Testis (tissue), 3 donors: Measurements from ENCODE around the gene ERVMER34-1. TPM values are rescaled to one million over a fixed set of nuclear protein-coding genes. Genes with fewer than 3 reads are reported as not detected.

Experiments
- DNase-seq: peaks from one replicate; pipeline ENCODE4 v3.0.0-alpha.2; 2019
- H3K27ac ChIP-seq, 2 donors: fragments of 200-600 bp; sonication (generic); one replicate each; pipeline ENCODE4 v1.5.1; 2019
- H3K27me3 ChIP-seq: fragments of 200-600 bp; sonication (generic); one replicate; pipeline ENCODE4 v1.5.1; 2019
- H3K36me3 ChIP-seq: fragments of 200-600 bp; sonication (generic); one replicate; pipeline ENCODE4 v1.5.1; 2017; ENCODE audit warnings: low read depth; ENCODE audit errors: missing control alignments
- H3K4me1 ChIP-seq: fragments of 200-600 bp; sonication (generic); one replicate; pipeline ENCODE4 v1.5.1; 2019
- H3K4me3 ChIP-seq, 2 donors: fragments of 200-600 bp; sonication (generic); one replicate each; pipeline ENCODE4 v1.5.1; 2017 to 2019
- H3K9me3 ChIP-seq: fragments of 200-600 bp; sonication (generic); one replicate; pipeline ENCODE4 v1.5.1; 2017
- CTCF ChIP-seq, 3 experiments: fragments of 450-650 bp in 2 of 3; fragments of 200-600 bp in 1 of 3; sonication (generic) in 1 of 3; IDR thresholded peaks; one replicate each; pipeline ENCODE4 v1.5.1; 2016 to 2019; ENCODE audit warnings: antibody characterized with exemption in 3 of 3, mild to moderate bottlenecking in 2 of 3, moderate library complexity in 1 of 3
- POLR2A ChIP-seq: fragments of 450-650 bp; IDR thresholded peaks from one replicate; pipeline ENCODE4 v1.6.1; 2017; ENCODE audit warnings: antibody characterized with exemption, mild to moderate bottlenecking, moderate library complexity
- WGBS, 2 donors: methylation state at CpG; one replicate each; pipeline ENCODE4 v1.1.5; 2018; 5-methylcytosine and 5-hydroxymethylcytosine counted together
- intact Hi-C: fragments of 100-400 bp; cut with DNase I; formaldehyde crosslinking; loops from one replicate; pipeline ENCODE4 v1.15.1; 2023; ENCODE audit warnings: low total_unique reads
- polyA plus RNA-seq: library from polyadenylated mRNA; stranded (reverse); fragments of 350-450 nt; fragmentation: Illumina TruSeq; extraction: RNeasy Lipid Tissue Mini Kit (QIAGEN cat#74804); gene quantifications from one replicate; pipeline ENCODE4 v1.2.3, GENCODE V29; 2014; ENCODE audit warnings: low read depth, low replicate concordance; ENCODE audit not compliant: insufficient read depth
- total RNA-seq, 2 donors: library from RNA; depleted of rRNA; stranded (reverse); fragments of >200 nt; gene quantifications; one replicate each; pipeline ENCODE4 v1.2.3, GENCODE V29; 2016

The ERVMER34-1 gene
- total and polyA plus RNA-seq, 3 donors from 2014 or later: 2.0 to 3.5 (median 2.4) TPM

GRCh38 chr4:52748432-52748831 lies 2.8 kb downstream of the ERVMER34-1 start:
- WGBS, 2 donors: 94 to 96% methylated on average over 6 of the region's 6 CpGs
- TF ChIP-seq POLR2A: no peak
- no peak for TF ChIP-seq CTCF (IDR thresholded peaks at IDR 0.05)
- DNase-seq: no peak
- Histone ChIP-seq H3K27ac (no peak overlapping the region), H3K36me3 (no peaks in the 10 kb centered on the region), H3K4me3 (no peak overlapping the region), H3K9me3 (no peaks in the 10 kb centered on the region), H3K4me1 (peaks cover 7% of the 10 kb centered on the region), H3K27me3 (no peaks in the 10 kb centered on the region)
- intact Hi-C loops: no loop called here

- intact Hi-C loops: no loop called here
- H3K4me1 ChIP-seq: no peaks in the 10 kb centered on the region
- WGBS, 2 donors: 91 to 97% methylated on average over 5 of the region's 5 CpGs
- no peaks in the 10 kb centered on the region for H3K9me3 ChIP-seq
- H3K36me3 ChIP-seq: no peaks in the 10 kb centered on the region
- no peak for DNase-seq
- no peak overlapping the region for H3K4me3 ChIP-seq
- no peaks in the 10 kb centered on the region for H3K27me3 ChIP-seq
- no peak for TF ChIP-seq CTCF (IDR thresholded peaks at IDR 0.05)
- no peak for TF ChIP-seq POLR2A
- H3K27ac ChIP-seq: no peak overlapping the region
Observed at GRCh38 chr4:52744588-52744987, 6.6 kb downstream of the ERVMER34-1 start.

GRCh38 chr4:52743444-52744019 lies 7.7 kb downstream of the ERVMER34-1 start:
- no peak for DNase-seq
- H3K27ac ChIP-seq: no peak overlapping the region
- H3K4me1 ChIP-seq: no peaks in the 10 kb centered on the region
- 78 to 88% methylated on average over 4 of the region's 4 CpGs for WGBS, 2 donors
- H3K27me3 ChIP-seq: no peaks in the 10 kb centered on the region
- TF ChIP-seq CTCF (IDR thresholded peaks at IDR 0.05) (no peak), POLR2A (no peak)
- H3K36me3 ChIP-seq: no peaks in the 10 kb centered on the region
- intact Hi-C loops: no loop called here
- H3K9me3 ChIP-seq: no peaks in the 10 kb centered on the region
- no peak overlapping the region for H3K4me3 ChIP-seq

- DNase-seq: no peak
- Histone ChIP-seq H3K4me3 (no peak overlapping the region), H3K27me3 (no peaks in the 10 kb centered on the region), H3K36me3 (no peaks in the 10 kb centered on the region), H3K4me1 (no peaks in the 10 kb centered on the region), H3K27ac (no peak overlapping the region), H3K9me3 (no peaks in the 10 kb centered on the region)
- TF ChIP-seq POLR2A (no peak), CTCF (IDR thresholded peaks at IDR 0.05) (no peak)
- intact Hi-C loops: no loop called here
Observed at GRCh38 chr4:52729586-52729985, 21.6 kb downstream of the ERVMER34-1 start.

- Histone ChIP-seq H3K4me1 (no peaks in the 10 kb centered on the region), H3K36me3 (no peaks in the 10 kb centered on the region), H3K27ac (no peak overlapping the region), H3K9me3 (no peaks in the 10 kb centered on the region), H3K4me3 (no peak overlapping the region), H3K27me3 (no peaks in the 10 kb centered on the region)
- intact Hi-C loops: no loop called here
- TF ChIP-seq CTCF (IDR thresholded peaks at IDR 0.05) (no peak), POLR2A (no peak)
- 74 to 82% methylated on average over 2 of the region's 2 CpGs for WGBS, 2 donors
- no peak for DNase-seq
Observed at GRCh38 chr4:52728691-52729240, 22.5 kb downstream of the ERVMER34-1 start.
